CD1c-positive myeloid dendritic cell (primary cell): ENCODE results near the gene NOC2L.
"Not testable (repeated sequence)": the region's sequence is repeated elsewhere in the genome, so short reads cannot be mapped to it uniquely, and the experiment has no call there.

ENCODE experiments used
- DNase-seq: peaks from one replicate; pipeline ENCODE4 v3.0.0-alpha.2; 2016; ENCODE audit errors: extremely low spot score

NOC2L gene

DNA sequence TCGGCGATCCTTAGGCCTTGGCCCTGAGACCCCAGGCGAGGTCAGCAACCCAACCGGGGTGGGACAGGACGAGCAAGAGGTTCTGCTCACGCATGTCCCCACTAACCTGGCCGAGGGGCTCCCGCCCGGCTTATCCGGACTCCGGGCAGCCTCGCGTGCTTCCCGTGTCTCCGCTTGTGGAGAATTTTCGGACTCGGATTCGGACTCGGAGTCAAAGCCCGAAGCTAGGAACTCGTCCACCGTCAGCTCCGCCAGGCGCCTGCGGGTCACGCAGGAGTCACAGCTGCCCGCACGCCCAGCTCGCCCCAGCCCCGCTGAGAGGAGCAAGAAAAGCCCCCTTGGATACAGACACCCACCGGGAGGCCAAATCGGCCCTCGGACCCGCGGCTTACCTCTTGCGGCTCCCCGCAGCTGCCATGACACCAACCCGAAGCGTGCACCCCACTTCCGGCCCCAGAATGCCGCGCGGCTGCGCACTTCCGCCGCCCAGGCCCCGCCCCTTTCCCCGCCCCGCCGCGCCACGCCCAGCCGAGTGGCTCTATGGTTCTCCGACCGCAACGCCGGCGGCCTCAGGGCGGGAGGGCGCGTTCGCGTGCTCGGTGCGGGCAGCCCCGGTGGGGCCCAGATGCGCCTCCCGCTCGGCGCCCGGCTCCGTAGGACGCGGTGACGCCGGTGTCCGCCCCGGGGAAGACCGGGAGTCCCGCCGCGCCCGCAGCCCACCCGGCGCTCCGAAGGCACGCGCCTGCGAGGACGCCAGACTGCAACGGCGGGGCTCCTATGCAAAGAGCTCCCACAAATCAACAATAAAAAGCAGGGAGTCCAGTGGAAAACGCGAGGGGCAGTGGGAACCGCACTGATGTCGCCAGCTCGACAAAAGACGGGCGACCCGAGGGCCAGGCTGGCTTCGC, at the start of gene NOC2L:
NOC2L (minus strand) TSS at position 434 of the 908 bp plus-strand sequence; CDS start at position 418, 16 bp downstream.
- DNase-seq = peak; percentile 95

DNA sequence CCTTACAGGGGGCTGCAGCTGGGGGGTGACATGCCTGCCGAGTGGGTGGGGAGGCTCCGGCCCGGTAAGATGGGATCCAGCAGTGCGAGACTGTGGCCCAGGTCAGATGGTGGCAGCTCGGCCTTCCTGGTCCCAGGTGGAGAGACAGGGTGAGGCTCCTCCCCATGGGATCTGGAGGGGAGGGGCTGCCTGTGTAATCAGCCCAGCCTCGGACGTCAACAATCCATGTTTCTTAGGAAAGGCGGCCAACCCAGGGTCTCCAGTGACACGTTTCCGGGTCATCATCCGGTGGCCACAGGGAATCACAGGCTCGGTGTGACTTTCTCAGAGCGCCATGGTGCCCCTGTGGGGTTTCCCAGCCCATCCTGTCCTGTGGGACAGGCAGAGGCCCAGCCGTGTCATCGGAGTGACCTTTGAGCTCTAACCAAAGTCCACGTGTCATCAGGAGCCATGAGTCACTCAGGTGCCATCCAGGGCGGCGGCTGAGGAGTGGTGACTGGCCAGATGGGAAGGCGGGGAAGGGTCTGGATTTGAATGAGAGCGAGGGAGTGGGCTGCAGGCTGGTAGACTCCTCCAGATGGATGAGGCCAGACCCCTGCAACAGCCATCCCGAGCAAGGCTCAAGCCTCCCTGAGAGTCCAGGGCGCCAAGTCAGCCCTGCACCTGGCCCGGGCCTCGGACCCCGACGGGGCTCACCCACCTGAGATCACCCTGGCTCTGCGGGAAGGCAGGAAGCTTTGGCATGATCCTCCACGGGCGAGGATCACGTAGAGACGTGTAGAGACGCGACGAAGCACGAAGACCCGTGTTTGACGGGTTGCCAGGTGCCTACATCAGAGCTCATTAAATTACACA, 47.5 kb upstream of the NOC2L start:
- DNase-seq = no peak

DNA sequence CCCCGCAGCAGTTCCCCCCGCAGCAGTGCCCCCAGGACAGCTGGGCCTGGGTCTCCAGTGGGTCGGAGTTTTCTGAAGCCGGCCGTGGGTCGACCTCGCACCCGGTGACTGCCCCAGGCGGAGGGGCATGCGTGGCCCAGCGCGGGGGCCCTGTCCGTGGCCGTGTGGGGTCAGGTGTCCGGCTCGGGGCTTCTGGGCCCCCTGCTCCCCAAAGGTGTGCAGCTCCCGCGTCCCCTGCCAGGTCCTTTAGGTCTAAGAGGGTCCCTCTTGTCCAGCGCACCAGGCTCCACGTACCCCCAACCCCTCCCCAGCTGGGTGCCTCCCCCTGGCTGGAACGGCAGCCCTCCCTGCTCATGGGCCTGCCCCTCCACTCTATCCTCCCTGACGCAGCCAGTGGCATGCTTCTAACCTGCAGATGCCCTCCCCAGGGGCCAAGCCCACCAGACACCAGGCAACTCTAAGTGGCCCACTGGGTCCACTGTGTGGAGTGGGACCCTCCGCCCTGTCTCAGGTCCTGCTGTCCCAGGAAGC, 46.8 kb upstream of the NOC2L start:
- DNase-seq = no peak

DNA sequence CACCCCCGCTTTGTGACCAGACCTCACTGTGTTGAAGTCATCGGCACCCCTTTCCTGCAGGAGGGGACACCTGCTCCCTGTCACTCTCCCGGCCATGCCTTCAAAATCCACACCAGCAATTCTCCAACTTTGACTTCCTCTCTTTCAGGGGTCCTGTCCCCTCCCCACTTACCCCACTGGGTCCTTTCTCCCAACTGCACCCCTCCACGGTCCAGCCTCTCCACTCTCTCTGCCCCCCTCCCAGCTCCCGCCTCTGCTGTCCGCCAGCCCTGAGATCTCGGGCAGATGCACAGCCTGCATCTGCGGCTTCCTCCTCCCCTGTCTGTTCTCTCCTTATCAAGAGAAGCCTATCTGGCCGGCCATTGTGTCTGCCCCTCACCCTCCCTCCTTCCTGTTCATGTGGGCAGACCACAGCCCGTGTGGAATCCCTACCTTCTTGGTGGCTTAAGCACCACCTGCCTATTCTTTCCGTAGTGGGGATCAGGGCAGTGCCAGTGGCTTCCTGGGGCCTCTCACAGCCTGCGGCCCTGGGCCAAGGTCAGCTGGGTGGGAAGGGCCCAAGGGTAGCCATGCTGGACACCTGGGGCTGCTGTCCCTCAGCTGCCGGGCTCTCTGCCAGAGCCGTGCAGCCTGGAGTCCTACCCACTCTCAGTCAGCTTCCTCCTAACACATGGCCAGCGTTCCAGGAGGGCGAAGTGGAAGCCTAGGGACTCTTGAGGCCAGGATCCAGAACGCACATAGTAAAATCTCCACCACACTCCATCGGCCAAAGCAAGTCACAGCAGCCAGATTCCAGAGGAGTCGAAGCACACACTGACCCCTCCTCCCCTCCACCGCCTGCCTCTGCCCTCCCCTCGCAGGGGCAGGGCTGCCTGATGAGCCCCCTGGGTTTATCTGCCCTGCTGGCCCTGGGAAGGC, 46.0 kb upstream of the NOC2L start:
- peak; percentile 42 for DNase-seq

DNA sequence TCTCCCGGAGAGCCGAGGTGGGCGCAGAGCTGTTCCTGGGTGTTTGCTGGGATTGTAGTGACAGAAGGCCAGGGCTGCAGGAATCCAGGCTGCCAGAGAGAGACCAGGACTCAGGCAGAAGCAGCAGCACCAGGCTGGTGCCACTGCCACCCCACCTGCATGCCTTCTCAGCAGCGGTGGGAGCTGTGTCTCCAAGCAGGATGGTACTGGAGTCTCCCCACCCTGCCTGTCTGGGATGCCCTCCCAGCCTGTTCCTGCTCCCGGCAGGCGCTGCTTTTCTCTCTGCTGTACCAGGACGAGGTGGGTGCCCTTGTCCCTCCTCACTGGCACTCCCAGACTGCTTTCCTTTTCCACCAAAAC, 45.3 kb upstream of the NOC2L start:
- DNase-seq = no peak

DNA sequence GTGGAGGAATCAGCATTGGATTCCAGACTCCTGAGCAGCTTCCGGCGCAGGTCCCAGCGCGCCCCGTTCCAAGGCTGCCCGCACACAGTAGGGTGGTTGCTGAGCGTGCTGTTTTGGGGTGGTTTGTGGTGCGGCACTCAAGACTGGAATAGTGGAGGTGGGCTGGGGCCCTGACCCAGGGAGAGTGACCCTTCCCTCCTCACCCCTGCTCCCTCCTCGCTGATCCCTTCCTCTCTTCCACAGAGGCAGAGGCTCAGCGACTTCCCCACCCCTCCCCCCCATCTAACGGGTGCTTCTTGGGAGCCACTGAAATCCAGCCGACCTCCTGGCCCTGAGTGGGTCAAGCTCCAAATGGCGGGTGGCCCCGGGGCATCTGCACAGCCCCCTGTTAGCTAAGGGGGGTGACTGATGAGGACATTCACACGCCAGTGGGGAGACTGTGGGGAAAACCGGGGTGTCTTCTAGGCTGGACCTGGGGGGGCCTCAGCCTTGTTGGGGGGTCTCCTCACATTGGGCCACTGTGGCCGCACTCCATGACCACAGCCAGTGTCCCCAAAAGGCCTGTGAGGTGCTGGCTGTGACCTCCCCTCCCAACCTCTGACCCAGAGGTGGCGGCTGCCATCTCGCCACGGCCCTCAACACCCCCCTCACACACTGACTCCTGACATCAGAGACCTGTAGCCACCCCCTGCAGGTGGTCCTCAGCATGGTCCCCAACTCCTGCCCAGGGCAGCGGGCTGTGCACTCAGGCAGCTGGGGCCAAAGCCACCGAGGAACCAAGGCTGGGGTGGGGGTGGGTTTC, 44.8 kb upstream of the NOC2L start:
- DNase-seq = no peak

DNA sequence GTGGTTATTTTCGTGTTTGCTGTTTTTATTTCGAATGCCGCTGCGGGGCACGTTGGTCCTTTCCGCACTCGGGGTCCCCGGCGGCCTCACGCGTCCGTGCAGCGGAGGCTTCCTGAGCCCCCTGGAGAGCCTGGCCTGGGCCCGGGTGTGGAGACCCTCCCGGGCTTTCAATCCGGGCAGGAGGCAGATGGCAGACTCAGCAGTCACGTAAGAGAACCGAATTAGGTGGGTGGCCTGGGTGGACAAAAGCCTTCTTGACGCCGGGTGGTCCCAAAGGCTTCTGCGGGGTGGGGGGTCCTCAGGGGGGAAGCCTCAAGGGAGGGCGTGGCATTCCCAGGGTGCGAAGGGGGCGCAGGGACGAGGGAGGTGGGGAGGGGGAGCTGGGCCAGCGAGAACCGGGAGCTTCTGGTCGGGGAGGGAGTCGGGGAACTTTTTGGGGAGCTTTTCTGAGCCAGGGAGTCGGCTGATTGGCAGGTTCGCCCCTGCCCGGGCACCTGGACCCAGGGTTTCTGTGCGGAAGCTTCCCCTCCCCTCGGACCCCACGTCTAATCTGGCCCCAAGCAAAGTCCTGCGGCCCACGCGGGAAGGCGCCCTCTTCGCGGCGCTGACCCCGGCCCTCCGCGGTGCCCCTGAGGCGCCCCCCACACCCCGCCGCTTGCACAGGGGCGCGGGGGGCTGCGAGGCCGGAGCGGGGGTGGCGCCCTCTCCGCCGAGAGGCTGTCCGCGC, 42.2 kb upstream of the NOC2L start:
- no peak for DNase-seq

DNA sequence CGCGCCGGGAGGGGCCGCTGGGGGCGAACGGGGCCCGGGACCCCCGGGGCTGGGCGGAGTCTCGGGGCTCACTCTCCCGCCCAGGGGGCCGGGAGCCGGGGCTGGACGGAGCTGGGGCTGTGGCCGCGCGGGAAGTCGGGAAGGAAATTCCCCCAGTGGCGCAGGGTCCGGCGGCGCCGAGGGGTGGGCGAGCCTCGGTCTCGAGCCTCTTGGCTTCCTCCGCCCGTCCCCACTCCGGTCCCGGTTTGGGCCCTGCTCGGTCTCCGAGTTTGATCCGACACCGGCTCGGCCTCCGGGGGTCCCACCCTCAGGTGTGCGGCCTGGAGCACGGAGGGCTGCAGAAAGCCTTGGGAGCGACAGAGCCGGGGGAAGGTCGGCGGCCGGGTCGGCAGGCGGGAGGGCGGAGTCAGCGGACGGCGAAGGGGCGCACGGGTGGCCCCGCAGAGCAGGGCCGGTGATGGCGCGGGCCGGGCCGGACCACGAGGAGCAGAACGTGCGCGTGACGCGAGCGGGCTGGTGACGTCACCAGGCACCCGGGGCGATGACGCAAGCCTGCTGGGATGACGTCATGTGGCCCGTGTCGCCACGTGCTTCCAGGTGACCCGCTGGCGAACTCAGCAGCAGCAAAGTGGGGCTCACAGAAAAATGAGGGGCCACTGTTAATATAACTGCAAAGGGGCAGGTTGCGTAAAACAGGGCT, 41.5 kb upstream of the NOC2L start:
- peak; percentile 72 for DNase-seq

DNA sequence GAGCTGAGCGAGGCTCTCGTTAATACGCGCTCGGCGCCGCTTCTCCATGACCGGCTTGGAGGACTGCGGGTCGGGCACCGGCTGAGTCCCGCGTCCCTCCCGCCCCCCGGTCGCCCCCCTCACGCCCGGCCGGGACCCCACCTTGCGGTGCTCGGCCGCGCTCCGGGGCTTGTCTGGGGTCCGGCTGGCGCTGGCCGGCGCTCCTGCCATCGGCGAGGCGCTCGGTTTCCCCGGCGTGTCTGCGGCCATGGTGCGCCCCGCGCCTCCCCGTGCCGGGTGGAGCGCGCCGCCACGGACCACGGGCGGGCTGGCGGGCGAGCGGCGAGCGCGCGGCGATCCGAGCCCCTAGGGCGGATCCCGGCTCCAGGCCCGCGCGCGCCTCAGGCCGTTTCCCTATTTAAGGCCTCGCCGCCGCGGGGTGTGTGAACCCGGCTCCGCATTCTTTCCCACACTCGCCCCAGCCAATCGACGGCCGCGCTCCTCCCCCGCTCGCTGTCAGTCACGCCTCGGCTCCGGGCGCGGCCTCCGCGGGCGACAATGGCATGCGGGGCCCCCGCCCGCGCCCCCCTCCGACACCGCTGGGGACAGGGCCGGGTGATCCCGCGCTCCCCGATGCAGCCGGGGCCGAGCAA, 40.8 kb upstream of the NOC2L start, which contains the start of gene HES4:
HES4 (minus strand) TSS at position 373 of the 632 bp plus-strand sequence; CDS start at position 249, 124 bp downstream.
- DNase-seq = peak; percentile 73

DNA sequence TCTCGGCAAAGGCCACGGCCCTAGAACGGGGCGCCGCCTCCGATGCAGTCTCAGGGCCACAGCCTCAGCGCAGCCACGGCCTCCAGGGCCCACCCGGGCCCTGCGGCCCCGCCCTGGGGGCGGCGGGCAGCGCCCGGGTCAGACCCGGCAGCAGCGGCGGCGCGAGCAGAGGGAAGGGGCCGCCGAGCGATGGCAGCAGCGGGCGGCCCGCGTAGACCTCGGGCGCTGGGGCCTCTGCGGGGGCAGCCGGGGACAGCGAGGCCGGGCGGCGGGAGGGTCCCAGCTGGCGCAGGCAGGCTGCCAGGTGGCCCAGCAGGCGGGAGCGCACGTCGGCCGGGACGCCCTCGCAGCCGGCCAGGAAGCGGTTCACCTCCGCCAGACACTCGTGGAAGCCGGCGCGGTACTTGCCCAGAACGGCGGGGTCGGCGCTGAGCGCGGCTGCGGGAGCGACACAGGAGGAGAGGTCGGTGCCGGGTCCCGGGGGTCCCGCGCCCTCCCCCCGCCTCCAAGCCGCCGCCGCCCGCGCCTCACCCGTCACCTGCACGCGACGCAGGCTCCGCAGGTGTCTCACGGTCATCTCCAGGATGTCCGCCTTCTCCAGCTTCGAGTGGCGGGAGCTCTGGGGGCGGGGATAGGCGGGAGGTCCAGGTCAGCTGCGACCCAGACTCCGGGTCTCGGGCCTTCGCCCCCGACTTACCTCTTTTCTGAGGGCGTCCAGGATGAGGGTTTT, 40.1 kb upstream of the NOC2L start:
- no peak for DNase-seq

DNA sequence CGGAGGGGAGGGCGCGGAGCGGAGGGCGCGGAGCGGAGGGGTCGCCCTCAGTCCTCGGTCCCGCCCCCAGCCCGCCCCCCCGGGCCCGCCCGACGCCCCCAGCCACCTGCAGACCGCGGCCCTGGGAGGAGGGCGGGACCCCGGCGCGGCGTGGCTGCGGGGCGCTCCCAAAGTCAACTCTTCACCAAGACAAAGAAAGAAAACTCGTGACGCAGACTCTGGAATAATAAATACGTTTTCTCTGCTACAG, 39.6 kb upstream of the NOC2L start:
- DNase-seq = no peak

DNA sequence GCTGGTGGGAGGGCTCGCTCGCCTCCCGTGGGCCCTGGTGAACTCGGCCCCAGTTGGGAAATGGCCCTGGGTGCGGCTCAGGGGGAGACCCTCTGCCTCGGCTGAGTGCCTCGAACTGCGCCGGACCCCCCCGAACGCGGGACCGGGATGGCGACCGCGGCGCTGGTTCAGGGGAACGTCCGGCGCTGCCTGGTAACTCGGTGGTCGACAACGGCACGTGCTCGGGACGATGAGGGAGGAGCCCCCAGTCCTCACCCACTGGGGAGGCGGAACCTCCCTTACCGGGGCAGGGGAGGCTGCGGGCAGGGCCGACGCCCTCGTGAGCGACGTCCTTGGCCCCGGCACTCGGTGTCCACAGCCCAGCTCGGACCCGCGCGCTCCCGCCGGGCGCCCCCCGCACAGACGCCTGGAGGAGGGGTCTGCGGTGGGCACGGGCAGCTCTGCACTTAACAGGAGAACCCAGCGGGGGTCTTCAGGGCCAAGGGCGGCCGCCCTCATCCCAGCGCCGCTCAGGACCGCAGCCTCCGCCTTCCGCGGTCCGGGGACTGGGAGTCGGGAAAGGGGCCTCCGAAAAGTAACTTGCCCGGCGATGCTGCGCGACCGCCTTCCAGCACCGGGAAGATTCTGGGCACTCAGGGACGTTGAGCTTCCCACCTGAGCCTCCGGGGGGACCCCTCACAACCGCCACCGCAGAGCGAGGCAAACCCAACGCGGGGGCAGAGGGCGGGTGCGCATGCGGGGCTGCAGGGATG, 39.1 kb upstream of the NOC2L start:
- no peak for DNase-seq

DNA sequence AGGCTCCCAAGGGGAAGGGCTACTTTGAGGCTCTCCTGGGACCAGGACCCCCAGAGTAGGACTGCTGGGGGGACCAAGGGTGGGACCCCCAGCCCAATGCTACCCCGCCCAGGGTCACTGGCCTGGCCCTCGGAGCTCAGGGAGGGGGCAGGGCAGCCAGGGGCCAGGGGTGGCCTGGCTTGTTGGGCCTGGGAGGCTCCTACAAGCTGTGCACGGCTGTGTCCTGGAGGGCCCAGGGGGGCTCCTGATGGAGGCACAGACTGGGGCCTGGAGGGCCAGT, 38.6 kb upstream of the NOC2L start:
- no peak for DNase-seq

DNA sequence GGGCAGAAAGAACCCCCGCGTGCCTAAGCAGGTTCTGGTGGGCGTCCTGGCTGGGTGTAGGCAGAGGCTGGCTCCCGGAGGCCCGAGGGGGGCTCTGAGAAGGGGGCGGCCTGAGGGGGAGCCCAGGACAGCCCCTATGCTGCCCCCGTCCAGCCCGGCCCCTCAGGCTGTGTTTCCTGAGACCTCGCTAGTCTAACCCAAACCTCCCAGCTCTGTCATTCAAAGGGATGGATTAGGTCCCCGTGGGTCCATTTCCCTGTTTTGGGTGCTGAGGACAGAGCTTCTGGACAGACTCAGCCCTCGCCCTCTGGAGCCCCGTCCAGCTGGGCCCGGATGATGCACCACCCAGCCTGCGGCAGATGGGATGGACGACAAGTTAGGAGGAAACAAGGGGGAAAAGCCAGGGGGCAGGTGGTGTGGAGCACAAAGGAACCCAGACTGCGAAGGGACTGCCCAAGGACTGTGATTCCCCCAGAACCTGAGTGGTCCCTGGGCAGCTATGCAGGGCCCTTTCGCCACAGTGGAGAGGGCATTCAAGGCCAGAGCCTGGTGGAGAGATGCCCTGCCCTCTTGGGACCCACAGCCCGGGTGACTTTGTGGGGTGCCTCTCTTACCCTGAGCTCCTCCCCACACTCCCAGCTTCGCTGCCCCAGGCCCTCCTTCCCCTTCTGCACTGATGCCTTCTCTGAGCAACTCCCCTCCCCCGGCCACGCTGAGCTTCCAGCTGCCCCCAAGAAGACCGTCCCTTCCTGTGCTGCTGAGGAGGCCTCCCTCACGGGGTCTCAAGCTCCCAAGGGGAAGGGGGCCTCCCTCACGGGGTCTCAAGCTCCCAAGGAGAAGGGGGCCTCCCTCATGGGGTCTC, 38.0 kb upstream of the NOC2L start:
- DNase-seq = no peak

DNA sequence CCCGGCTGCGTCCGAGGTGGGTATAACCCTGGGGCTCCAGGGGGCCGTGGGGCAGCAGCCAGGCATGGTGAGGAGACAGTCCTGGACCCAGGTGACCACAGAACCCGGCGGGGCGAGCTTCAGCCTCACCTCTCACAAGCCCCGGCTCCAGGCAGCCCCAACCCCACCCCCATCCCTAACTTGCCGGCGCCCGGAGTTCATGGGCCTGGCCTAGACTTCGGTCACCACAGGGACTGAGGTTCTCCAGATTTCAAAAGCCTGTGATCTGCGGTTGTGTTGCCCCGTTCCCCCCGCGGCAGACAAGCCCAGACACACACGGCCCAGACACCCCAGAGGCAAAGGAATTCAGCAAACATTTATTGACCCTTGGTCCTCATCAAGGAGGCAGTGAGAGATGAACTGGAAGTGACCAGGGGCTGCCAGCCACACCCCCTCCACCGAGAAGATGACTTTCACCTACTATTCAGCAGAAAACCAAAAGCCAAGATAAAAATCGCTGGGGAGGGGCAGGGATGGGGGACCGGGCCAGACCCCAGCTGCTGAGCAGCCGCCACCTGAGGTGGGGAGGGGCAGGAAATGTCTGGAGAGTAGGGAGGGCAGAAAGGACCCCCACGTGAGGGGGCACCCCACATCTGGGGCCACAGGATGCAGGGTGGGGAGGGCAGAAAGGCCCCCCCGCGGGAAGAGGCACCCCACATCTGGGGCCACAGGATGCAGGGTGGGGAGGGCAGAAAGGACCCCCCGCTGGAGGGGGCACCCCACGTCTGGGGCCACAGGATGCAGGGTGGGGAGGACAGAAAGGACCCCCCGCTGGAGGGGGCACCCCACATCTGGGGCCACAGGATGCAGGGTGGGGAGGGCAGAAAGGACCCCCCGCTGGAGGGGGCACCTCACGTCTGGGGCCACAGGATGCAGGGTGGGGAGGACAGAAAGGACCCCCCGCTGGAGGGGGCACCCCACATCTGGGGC, 36.9 kb upstream of the NOC2L start:
- no peak for DNase-seq

DNA sequence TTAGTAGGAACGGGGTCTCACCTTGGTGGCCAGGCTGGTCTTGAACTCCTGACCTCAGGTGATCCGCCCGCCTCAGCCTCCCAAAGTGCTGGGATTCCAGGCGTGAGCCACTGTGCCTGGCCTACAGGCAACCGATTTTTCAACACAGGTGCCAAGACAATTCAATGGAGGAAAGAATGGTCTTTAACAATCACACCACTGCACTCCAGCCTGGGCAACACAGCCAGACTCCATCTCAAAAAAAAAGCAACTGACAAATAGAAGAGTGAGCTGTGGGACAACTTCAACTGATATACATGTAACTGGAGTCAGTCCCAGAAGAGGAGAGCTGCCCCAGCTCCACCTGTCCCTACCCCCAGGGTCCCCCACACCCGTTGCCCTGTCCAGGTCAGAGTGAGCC, 35.5 kb upstream of the NOC2L start:
- not testable (repeated sequence) for DNase-seq
